ENCODE data around the gene MAP7D1. TPM values are rescaled to one million over a fixed set of nuclear protein-coding genes. Genes with fewer than 3 reads are reported as not detected.

MAP7D1 gene
- total RNA-seq, result 70.1 TPM

- FAIRE-seq, result no peak
- peak; percentile 86 to 89 for DNase-seq (ENCODE audit: low spot score in 2 of 2)
These were observed at the start of gene MAP7D1 for GRCh38 chr1:36155408-36156328. TSS of gene MAP7D1 (plus strand) at chr1:36156160. CDS start at chr1:36156418, 258 bp downstream.

- DNase-seq (ENCODE audit: low spot score in 2 of 2) (no peak), FAIRE-seq (no peak)
These were observed 49.7 kb upstream of the MAP7D1 start for GRCh38 chr1:36106269-36106668.

- no peak for FAIRE-seq
- no peak for DNase-seq (ENCODE audit: low spot score in 2 of 2)
These were observed 48.6 kb upstream of the MAP7D1 start for GRCh38 chr1:36107394-36107793.

- DNase-seq (ENCODE audit: low spot score in 2 of 2), result no peak
- FAIRE-seq, result no peak
These were observed 47.6 kb upstream of the MAP7D1 start for GRCh38 chr1:36108314-36108713.

GRCh38 chr1:36109041-36109679 is 46.8 kb upstream of the MAP7D1 start:
- no peak for DNase-seq (ENCODE audit: low spot score in 2 of 2)
- FAIRE-seq, result no peak

GRCh38 chr1:36111151-36111550 is 44.8 kb upstream of the MAP7D1 start:
- DNase-seq (ENCODE audit: low spot score in 2 of 2), result no peak
- no peak for FAIRE-seq

GRCh38 chr1:36112823-36113222 is 43.1 kb upstream of the MAP7D1 start:
- FAIRE-seq, result no peak
- DNase-seq (ENCODE audit: low spot score in 2 of 2), result no peak

GRCh38 chr1:36114371-36114770 is 41.6 kb upstream of the MAP7D1 start:
- FAIRE-seq (no peak), DNase-seq (ENCODE audit: low spot score in 2 of 2) (no peak)

GRCh38 chr1:36115200-36115669 is 40.7 kb upstream of the MAP7D1 start:
- DNase-seq (ENCODE audit: low spot score in 2 of 2), result no peak
- no peak for FAIRE-seq

GRCh38 chr1:36115931-36116330 is 40.0 kb upstream of the MAP7D1 start:
- no peak for DNase-seq (ENCODE audit: low spot score in 2 of 2)
- no peak for FAIRE-seq

- DNase-seq (ENCODE audit: low spot score in 2 of 2) (no peak), FAIRE-seq (no peak)
These were observed 39.1 kb upstream of the MAP7D1 start for GRCh38 chr1:36116901-36117300.

GRCh38 chr1:36118447-36119204 is 37.3 kb upstream of the MAP7D1 start:
- no peak for FAIRE-seq
- no peak for DNase-seq (ENCODE audit: low spot score in 2 of 2)

GRCh38 chr1:36119456-36119855 is 36.5 kb upstream of the MAP7D1 start:
- no peak for FAIRE-seq
- DNase-seq (ENCODE audit: low spot score in 2 of 2), result no peak

- no peak for DNase-seq (ENCODE audit: low spot score in 2 of 2)
- no peak for FAIRE-seq
These were observed 33.6 kb upstream of the MAP7D1 start for GRCh38 chr1:36122062-36123030.

GRCh38 chr1:36123356-36123755 is 32.6 kb upstream of the MAP7D1 start:
- FAIRE-seq, result no peak
- DNase-seq (ENCODE audit: low spot score in 2 of 2), result no peak

- no peak for FAIRE-seq
These were observed 31.4 kb upstream of the MAP7D1 start for GRCh38 chr1:36124404-36125128.

GRCh38 chr1:36125129-36125991 is 30.6 kb upstream of the MAP7D1 start, which contains the start of gene COL8A2:
TSS of gene COL8A2 (minus strand) at chr1:36125222. CDS start at chr1:36100242, 24,980 bp downstream.
- DNase-seq (ENCODE audit: low spot score in 2 of 2), result peak in 1 of 2 donors; percentile 64
- no peak for FAIRE-seq

More at GRCh38 chr1:36124404-36125128, 31.4 kb upstream of the MAP7D1 start:
- DNase-seq (ENCODE audit: low spot score in 2 of 2), result no peak
